Activated effector memory CD4-positive, alpha-beta T cell treated with Interleukin-2 at 50 U/mL for 16 hours (primary cell): ENCODE measurements around the gene PRMT6.
"Not testable (repeated sequence)": the region's sequence is repeated elsewhere in the genome, so short reads cannot be mapped to it uniquely, and the experiment has no call there.

Experiments
- DNase-seq: peaks from one replicate; pipeline ENCODE4 v3.0.0-alpha.2; 2020

Gene PRMT6

GRCh38 chr1:107056426-107057196 is at the start of gene PRMT6:
Gene PRMT6 (plus strand): TSS chr1:107056674. CDS start chr1:107056716, 42 bp downstream.
- DNase-seq = peak; percentile 69

- no peak for DNase-seq
Observed at GRCh38 chr1:107009281-107009680, 47.2 kb upstream of the PRMT6 start.

GRCh38 chr1:107010582-107010981 is 45.9 kb upstream of the PRMT6 start:
- no peak for DNase-seq

GRCh38 chr1:107016376-107016978 is 40.0 kb upstream of the PRMT6 start:
- DNase-seq = no peak

- no peak for DNase-seq
Observed at GRCh38 chr1:107018445-107018844, 38.0 kb upstream of the PRMT6 start.

GRCh38 chr1:107019166-107019565 is 37.3 kb upstream of the PRMT6 start:
- DNase-seq = no peak

GRCh38 chr1:107038874-107039273 is 17.6 kb upstream of the PRMT6 start:
- not testable (repeated sequence) for DNase-seq

- not testable (repeated sequence) for DNase-seq
Observed at GRCh38 chr1:107044310-107045220, 11.9 kb upstream of the PRMT6 start.

- DNase-seq = no peak
Observed at GRCh38 chr1:107047602-107048001, 8.9 kb upstream of the PRMT6 start.

GRCh38 chr1:107048241-107048640 is 8.2 kb upstream of the PRMT6 start:
- no peak for DNase-seq

GRCh38 chr1:107051266-107051665 is 5.2 kb upstream of the PRMT6 start:
- DNase-seq = no peak

GRCh38 chr1:107055919-107056425 is 502 bp upstream of the PRMT6 start:
- not testable (repeated sequence) for DNase-seq

- DNase-seq = peak; percentile 8
Observed at GRCh38 chr1:107057197-107058133, 991 bp downstream of the PRMT6 start.

- DNase-seq = no peak
Observed at GRCh38 chr1:107058245-107059032, 2.0 kb downstream of the PRMT6 start.

GRCh38 chr1:107061886-107062285 is 5.4 kb downstream of the PRMT6 start:
- no peak for DNase-seq

GRCh38 chr1:107073493-107073892 is 17.0 kb downstream of the PRMT6 start:
- no peak for DNase-seq

GRCh38 chr1:107076841-107077240 is 20.4 kb downstream of the PRMT6 start:
- no peak for DNase-seq

GRCh38 chr1:107079249-107079648 is 22.8 kb downstream of the PRMT6 start:
- no peak for DNase-seq

- DNase-seq = no peak
Observed at GRCh38 chr1:107081102-107081501, 24.6 kb downstream of the PRMT6 start.

GRCh38 chr1:107091418-107091817 is 34.9 kb downstream of the PRMT6 start:
- DNase-seq = no peak

- not testable (repeated sequence) for DNase-seq
Observed at GRCh38 chr1:107093395-107093794, 36.9 kb downstream of the PRMT6 start.
